HEK293 (cell line): Measurements from ENCODE around the gene ZNF175.

Source experiments
- CTCF ChIA-PET: fragments of 350-600 bp; formaldehyde crosslinking; extraction: SDS; loops from one replicate; lab custom pipeline; 2021; ENCODE audit warnings: antibody characterized with exemption; lab: Yijun Ruan, JAX
- POLR2A ChIA-PET: fragments of 300-600 bp; formaldehyde crosslinking; extraction: SDS; loops from one replicate; lab custom pipeline; 2020; ENCODE audit warnings: antibody characterized with exemption, inconsistent platforms; lab: Yijun Ruan, JAX
- H3K27ac ChIP-seq: fragments of 200-500 bp; sonication (Bioruptor generic); 2 replicates; pipeline ENCODE4 v1.5.1; 2014; ENCODE audit warnings: low read depth, low read length, control low read depth, inconsistent platforms; ENCODE audit errors: extremely low read depth
- H3K36me3 ChIP-seq, 2 experiments: fragments of 200-500 bp in 1 of 2; sonication (Bioruptor generic) in 1 of 2; 1 replicate in 1 of 2; 2 replicates in 1 of 2; pipeline ENCODE4 v1.5.1; 2014 to 2017; ENCODE audit warnings: inconsistent platforms in 2 of 2, low read length in 2 of 2; ENCODE audit not compliant: control insufficient read depth in 2 of 2, insufficient read depth in 1 of 2
- H3K4me1 ChIP-seq: fragments of 200-500 bp; sonication (Bioruptor generic); 2 replicates; pipeline ENCODE4 v1.5.1; 2014; ENCODE audit warnings: mild to moderate bottlenecking, low read length, inconsistent platforms; ENCODE audit not compliant: control insufficient read depth, insufficient read depth
- H3K4me3 ChIP-seq: 2 replicates; pipeline ENCODE4 v1.5.1; 2011; ENCODE audit warnings: low read depth, mild to moderate bottlenecking, control low read depth, low read length, moderate library complexity
- H3K9me3 ChIP-seq: fragments of 200-500 bp; sonication (Bioruptor generic); 2 replicates; pipeline ENCODE4 v1.5.1; 2014; ENCODE audit warnings: low read depth, low read length, inconsistent platforms; ENCODE audit not compliant: control insufficient read depth, insufficient read depth
- FEZF1 ChIP-seq: fragments of 450-650 bp; formaldehyde crosslinking; IDR thresholded peaks from 2 replicates; pipeline ENCODE4 v1.5.1; 2016; ENCODE audit warnings: missing biosample characterization, missing genetic modification characterization
- GLI2 ChIP-seq: fragments of 450-650 bp; formaldehyde crosslinking; IDR thresholded peaks from 2 replicates; pipeline ENCODE4; 2017; ENCODE audit warnings: missing biosample characterization, missing genetic modification characterization, low read depth, borderline replicate concordance
- KLF1 ChIP-seq: fragments of 450-650 bp; formaldehyde crosslinking; IDR thresholded peaks from 2 replicates; pipeline ENCODE4 v1.5.1; 2016; ENCODE audit warnings: missing biosample characterization, missing genetic modification characterization
- PATZ1 ChIP-seq: fragments of 450-650 bp; formaldehyde crosslinking; IDR thresholded peaks from 2 replicates; pipeline ENCODE4 v1.5.1; 2016; ENCODE audit warnings: missing biosample characterization, missing genetic modification characterization
- PBX3 ChIP-seq: sonication (generic); formaldehyde crosslinking; IDR thresholded peaks from 2 replicates; pipeline ENCODE4 v1.8.1; 2022; ENCODE audit warnings: mild to moderate bottlenecking, moderate library complexity, missing genetic modification reagents
- PRDM1 ChIP-seq: fragments of 450-650 bp; formaldehyde crosslinking; IDR thresholded peaks from 2 replicates; pipeline ENCODE4; 2016; ENCODE audit warnings: missing biosample characterization, missing genetic modification characterization
- PRDM6 ChIP-seq: fragments of 450-650 bp; formaldehyde crosslinking; IDR thresholded peaks from 2 replicates; pipeline ENCODE4 v1.5.1; 2017; ENCODE audit warnings: missing biosample characterization, missing genetic modification characterization
- SP2 ChIP-seq: fragments of 450-650 bp; formaldehyde crosslinking; IDR thresholded peaks from 2 replicates; pipeline ENCODE4 v1.5.1; 2016; ENCODE audit warnings: missing biosample characterization, missing genetic modification characterization
- TCF7L2 ChIP-seq: IDR thresholded peaks from 2 replicates; pipeline ENCODE4 v1.6.1; 2011; ENCODE audit warnings: low read depth, mild to moderate bottlenecking, inconsistent platforms, low read length, moderate library complexity, borderline replicate concordance
- YY1 ChIP-seq: fragments of 450-650 bp; formaldehyde crosslinking; IDR thresholded peaks from 2 replicates; pipeline ENCODE4 v1.5.1; 2018; ENCODE audit warnings: missing biosample characterization, missing genetic modification characterization
- ZEB2 ChIP-seq: fragments of 450-650 bp; formaldehyde crosslinking; IDR thresholded peaks from 2 replicates; pipeline ENCODE4 v1.5.1; 2016; ENCODE audit warnings: missing biosample characterization, missing genetic modification characterization
- ZNF169 ChIP-seq: fragments of 450-650 bp; formaldehyde crosslinking; IDR thresholded peaks from 2 replicates; pipeline ENCODE4 v1.5.1; 2016; ENCODE audit warnings: missing biosample characterization, missing genetic modification characterization
- ZNF202 ChIP-seq: fragments of 450-650 bp; formaldehyde crosslinking; IDR thresholded peaks from 2 replicates; pipeline ENCODE4 v1.5.1; 2016; ENCODE audit warnings: missing biosample characterization, missing genetic modification characterization, borderline replicate concordance
- ZNF23 ChIP-seq: fragments of 450-650 bp; formaldehyde crosslinking; IDR thresholded peaks from 2 replicates; pipeline ENCODE4 v1.5.1; 2016; ENCODE audit warnings: missing biosample characterization, missing genetic modification characterization, borderline replicate concordance
- ZNF239 ChIP-seq: fragments of 450-650 bp; formaldehyde crosslinking; IDR thresholded peaks from 2 replicates; pipeline ENCODE4 v1.5.1; 2016; ENCODE audit warnings: missing biosample characterization, missing genetic modification characterization
- ZNF292 ChIP-seq: fragments of 450-650 bp; formaldehyde crosslinking; IDR thresholded peaks from 2 replicates; pipeline ENCODE4 v1.5.1; 2016; ENCODE audit warnings: low read depth, missing biosample characterization, missing genetic modification characterization, borderline replicate concordance
- ZNF416 ChIP-seq: fragments of 450-650 bp; formaldehyde crosslinking; IDR thresholded peaks from 2 replicates; pipeline ENCODE4 v1.5.1; 2016; ENCODE audit warnings: missing biosample characterization, missing genetic modification characterization
- ZNF426 ChIP-seq: fragments of 450-650 bp; formaldehyde crosslinking; IDR thresholded peaks from 2 replicates; pipeline ENCODE4 v1.5.1; 2017; ENCODE audit warnings: missing biosample characterization, missing genetic modification characterization, mild to moderate bottlenecking, inconsistent platforms, moderate library complexity
- ZNF585B ChIP-seq: fragments of 450-650 bp; formaldehyde crosslinking; IDR thresholded peaks from 2 replicates; pipeline ENCODE4 v1.5.1; 2016; ENCODE audit warnings: missing biosample characterization, missing genetic modification characterization
- ZNF623 ChIP-seq: fragments of 450-650 bp; formaldehyde crosslinking; IDR thresholded peaks from 2 replicates; pipeline ENCODE4 v1.5.1; 2016; ENCODE audit warnings: missing biosample characterization, missing genetic modification characterization
- ZNF654 ChIP-seq: fragments of 450-650 bp; formaldehyde crosslinking; IDR thresholded peaks from 2 replicates; pipeline ENCODE4 v1.5.1; 2016; ENCODE audit warnings: low read depth, missing biosample characterization, missing genetic modification characterization
- ZNF664 ChIP-seq: fragments of 450-650 bp; formaldehyde crosslinking; IDR thresholded peaks from 2 replicates; pipeline ENCODE4 v1.5.1; 2016; ENCODE audit warnings: missing biosample characterization, missing genetic modification characterization
- ZNF76 ChIP-seq: fragments of 450-650 bp; formaldehyde crosslinking; IDR thresholded peaks from 2 replicates; pipeline ENCODE4; 2016; ENCODE audit warnings: low read depth, missing biosample characterization, missing genetic modification characterization, borderline replicate concordance
- ZNF792 ChIP-seq: fragments of 450-650 bp; formaldehyde crosslinking; IDR thresholded peaks from 2 replicates; pipeline ENCODE4 v1.5.1; 2016; ENCODE audit warnings: missing biosample characterization, missing genetic modification characterization
- TF ChIP-seq, protein P1 (sequence below): fragments of 450-650 bp; formaldehyde crosslinking; IDR thresholded peaks from 2 replicates; pipeline ENCODE4 v1.5.1; 2016; ENCODE audit warnings: missing biosample characterization, missing genetic modification characterization, borderline replicate concordance
- TF ChIP-seq, protein P2 (sequence below): fragments of 450-650 bp; formaldehyde crosslinking; IDR thresholded peaks from 2 replicates; pipeline ENCODE4 v1.5.1; 2016; ENCODE audit warnings: missing biosample characterization, missing genetic modification characterization

The ZNF175 gene

DNA sequence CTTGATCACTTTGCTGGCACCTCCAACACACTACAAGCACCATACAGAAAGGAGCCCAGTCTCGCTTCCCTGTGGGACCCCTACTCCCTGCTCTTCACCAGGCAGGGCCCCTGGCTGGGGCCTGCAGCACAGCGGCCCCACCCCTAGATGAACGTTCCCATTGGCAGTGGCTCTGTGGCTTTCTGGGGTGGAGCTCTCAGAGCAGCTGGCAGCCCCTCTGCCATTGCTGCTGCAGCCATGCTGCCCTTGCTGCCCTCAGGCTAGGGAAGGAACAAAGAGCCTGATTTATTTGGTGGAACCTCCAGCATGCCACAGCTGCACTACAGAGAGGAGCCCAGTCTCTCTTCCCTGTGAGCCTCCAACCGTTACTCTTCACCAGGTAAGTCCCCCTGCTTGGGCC, 45.4 kb upstream of the ZNF175 start:
- TF ChIP-seq FEZF1 (tag by site-specific recombination) (no peak), SP2 (tag by site-specific recombination) (no peak), YY1 (tag by site-specific recombination) (no peak), ZNF585B (no peak), ZNF292 (tag by site-specific recombination) (no peak), GLI2 (tag by site-specific recombination) (no peak), ZNF23 (tag by site-specific recombination) (no peak), PBX3 (CRISPR knock-in tag) (no peak), PRDM6 (tag by site-specific recombination) (no peak), ZNF623 (no peak), ZNF202 (tag by site-specific recombination) (no peak), PRDM1 (no peak), ZNF654 (tag by site-specific recombination) (no peak), KLF1 (tag by site-specific recombination) (no peak), ZNF169 (no peak), ZNF239 (tag by site-specific recombination) (no peak), TCF7L2 (no peak), ZNF664 (no peak)
- TF ChIP-seq, protein P1, sequence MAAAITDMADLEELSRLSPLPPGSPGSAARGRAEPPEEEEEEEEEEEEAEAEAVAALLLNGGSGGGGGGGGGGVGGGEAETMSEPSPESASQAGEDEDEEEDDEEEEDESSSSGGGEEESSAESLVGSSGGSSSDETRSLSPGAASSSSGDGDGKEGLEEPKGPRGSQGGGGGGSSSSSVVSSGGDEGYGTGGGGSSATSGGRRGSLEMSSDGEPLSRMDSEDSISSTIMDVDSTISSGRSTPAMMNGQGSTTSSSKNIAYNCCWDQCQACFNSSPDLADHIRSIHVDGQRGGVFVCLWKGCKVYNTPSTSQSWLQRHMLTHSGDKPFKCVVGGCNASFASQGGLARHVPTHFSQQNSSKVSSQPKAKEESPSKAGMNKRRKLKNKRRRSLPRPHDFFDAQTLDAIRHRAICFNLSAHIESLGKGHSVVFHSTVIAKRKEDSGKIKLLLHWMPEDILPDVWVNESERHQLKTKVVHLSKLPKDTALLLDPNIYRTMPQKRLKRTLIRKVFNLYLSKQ = no peak
- TF ChIP-seq, protein P2, sequence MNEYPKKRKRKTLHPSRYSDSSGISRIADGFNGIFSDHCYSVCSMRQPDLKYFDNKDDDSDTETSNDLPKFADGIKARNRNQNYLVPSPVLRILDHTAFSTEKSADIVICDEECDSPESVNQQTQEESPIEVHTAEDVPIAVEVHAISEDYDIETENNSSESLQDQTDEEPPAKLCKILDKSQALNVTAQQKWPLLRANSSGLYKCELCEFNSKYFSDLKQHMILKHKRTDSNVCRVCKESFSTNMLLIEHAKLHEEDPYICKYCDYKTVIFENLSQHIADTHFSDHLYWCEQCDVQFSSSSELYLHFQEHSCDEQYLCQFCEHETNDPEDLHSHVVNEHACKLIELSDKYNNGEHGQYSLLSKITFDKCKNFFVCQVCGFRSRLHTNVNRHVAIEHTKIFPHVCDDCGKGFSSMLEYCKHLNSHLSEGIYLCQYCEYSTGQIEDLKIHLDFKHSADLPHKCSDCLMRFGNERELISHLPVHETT (tag by site-specific recombination) = no peak
- no peaks in the 10 kb centered on the region for H3K36me3 ChIP-seq
- POLR2A ChIA-PET = no interaction called here
- CTCF ChIA-PET = interaction anchor here (0.9 to 1.3 kb wide), 3 partner anchors 10 to 252 kb away, joined by 3 to 6 read pairs (median 3); no protein-coding TSS in a partner anchor
- H3K27ac ChIP-seq = no peak overlapping the region
- H3K4me1 ChIP-seq = no peaks in the 10 kb centered on the region
- no peak overlapping the region for H3K4me3 ChIP-seq
- no peaks in the 10 kb centered on the region for H3K9me3 ChIP-seq

- no peaks in the 10 kb centered on the region for H3K9me3 ChIP-seq
- no peak overlapping the region for H3K4me3 ChIP-seq
- H3K4me1 ChIP-seq = no peaks in the 10 kb centered on the region
- ChIA-PET POLR2A (no interaction called here), CTCF (interaction anchor here (1.5 kb wide), 2 partner anchors 14 to 270 kb away, joined by 4 read pairs; no protein-coding TSS in a partner anchor)
- H3K27ac ChIP-seq = no peak overlapping the region
- H3K36me3 ChIP-seq = no peaks in the 10 kb centered on the region
- TF ChIP-seq PATZ1 = no peak
- no peak for TF ChIP-seq ZNF585B
- no peak for TF ChIP-seq ZNF169
- TF ChIP-seq ZEB2 (tag by site-specific recombination) = no peak
- no peak for TF ChIP-seq ZNF426 (tag by site-specific recombination)
- no peak for TF ChIP-seq ZNF76 (tag by site-specific recombination)
- TF ChIP-seq ZNF792 (tag by site-specific recombination) = no peak
- TF ChIP-seq ZNF416 (tag by site-specific recombination) = no peak
These were observed 41.8 kb upstream of the ZNF175 start for GRCh38 chr19:51529301-51529700.
